Psoas muscle (tissue), 8 donors: Measurements from ENCODE around the gene PRXL2C. TPM values are rescaled to one million over a fixed set of nuclear protein-coding genes. Genes with fewer than 3 reads are reported as not detected.
A peak's percentile ranks its signal among the peaks of the same experiment; 100 is the strongest.

Experiments used
- ATAC-seq, 4 donors: fragments of 200-7000 bp; cut with Tn5 transposase; one replicate each; pipeline ENCODE4 v1.9.1; 2020; ENCODE audit warnings: moderate library complexity in 3 of 4, mild to moderate bottlenecking in 2 of 4
- DNase-seq, 2 donors: peaks; one replicate each; pipeline ENCODE4 v3.0.0-alpha.2; 2020
- H3K27ac ChIP-seq: fragments of 200-600 bp; one replicate; pipeline ENCODE4 v1.8.0; 2022
- H3K27me3 ChIP-seq, 3 donors: fragments of 200-600 bp in 1 of 3; one replicate each; pipeline versions ENCODE4 v1.6.1 to v1.8.0; 2013 to 2022; ENCODE audit warnings: low read length in 2 of 3, mild to moderate bottlenecking in 2 of 3, moderate library complexity in 1 of 3; ENCODE audit not compliant: insufficient read depth in 3 of 3
- H3K36me3 ChIP-seq, 2 donors: fragments of 200-600 bp in 1 of 2; one replicate each; pipeline versions ENCODE4 v1.6.1 to v1.8.0; 2013 to 2022; ENCODE audit warnings: low read depth in 1 of 2, mild to moderate bottlenecking in 1 of 2, moderate library complexity in 1 of 2; ENCODE audit not compliant: insufficient read depth in 1 of 2
- H3K4me1 ChIP-seq: fragments of 200-600 bp; one replicate; pipeline ENCODE4 v1.8.0; 2022
- H3K4me3 ChIP-seq: fragments of 200-600 bp; one replicate; pipeline ENCODE4 v1.8.0; 2022; ENCODE audit warnings: mild to moderate bottlenecking
- H3K9me3 ChIP-seq: fragments of 200-600 bp; one replicate; pipeline ENCODE4 v1.8.0; 2022
- CTCF ChIP-seq: fragments of 200-600 bp; IDR thresholded peaks from one replicate; pipeline ENCODE4 v1.8.0; 2022; ENCODE audit warnings: antibody characterized with exemption
- WGBS, 3 donors: extraction: QIAGEN DNeasy Blood & Tissue Kit; methylation state at CpG; one replicate each; pipeline versions ENCODE4 v1.1.6 to v1.1.7; 2013; 5-methylcytosine and 5-hydroxymethylcytosine counted together
- intact Hi-C, 2 donors: fragments of 100-400 bp; cut with DNase I; formaldehyde crosslinking; loops; one replicate each; pipeline versions ENCODE4 v1.11.0 to v1.14.2; 2022
- polyA plus RNA-seq, 3 donors: library from polyadenylated mRNA; stranded (reverse); fragments of 200-250 nt; gene quantifications; one replicate each; pipeline ENCODE4 v1.2.3, GENCODE V29; 2013
- total RNA-seq, 4 donors: library from RNA; stranded (reverse); fragmentation: NEBNext Ultra II Directional in 2 of 4; extraction: Animal tissue kit (Norgen Biotek cat#: 25700) in 2 of 4; gene quantifications; one replicate each; pipeline versions ENCODE4 v1.2.1 to v1.2.4, GENCODE V29; 2021 to 2023
- donor health status: healthy with polysubstance abuse.
- donor health status: DM: no; HTN: no; CAD: no; lungs with moderate emphysema.
- donor health status: Bipolar disorder and iron deficiency.
- donor health status: healthy.
- donor health status: DM: yes; HTN: yes; CAD: no.
- donor health status: DM: no; HTN: no; CAD: no.
- donor health status: DM: no; HTN: no; CAD: no.
- donor health status: DM: yes; HTN: yes; CAD: no.

Gene PRXL2C
- total and polyA plus RNA-seq, 7 donors, result 6.2 to 31.3 (median 16.9) TPM

GRCh38 chr9:96651626-96652025, 3.5 kb downstream of the PRXL2C start:
- H3K36me3 ChIP-seq, result peaks cover 3 to 48% of the 10 kb centered on the region in 2 donors
- no peak overlapping the region for H3K4me3 ChIP-seq
- intact Hi-C loops, result loop anchor here in 1 of 2 donors (5.0 kb wide), 1 partner anchor 34 kb away; the partner anchor contains the start of gene CDC14B
- ATAC-seq, result no peak
- H3K27ac ChIP-seq, result no peak overlapping the region
- no peak for DNase-seq
- H3K9me3 ChIP-seq, result no peaks in the 10 kb centered on the region
- peaks cover 65% of the 10 kb centered on the region for H3K4me1 ChIP-seq
- no peaks in the 10 kb centered on the region for H3K27me3 ChIP-seq
- TF ChIP-seq CTCF, result no peak

GRCh38 chr9:96649620-96650324, 5.3 kb downstream of the PRXL2C start:
- TF ChIP-seq CTCF, result no peak
- 89 to 92% (median 90%) methylated on average over 1 of the region's 1 CpG for WGBS, 3 donors
- H3K4me3 ChIP-seq, result peak overlapping the region; percentile 18
- DNase-seq, result no peak
- no peaks in the 10 kb centered on the region for H3K27me3 ChIP-seq
- peaks cover 69% of the 10 kb centered on the region for H3K4me1 ChIP-seq
- H3K27ac ChIP-seq, result peak overlapping the region; percentile 82
- H3K9me3 ChIP-seq, result no peaks in the 10 kb centered on the region
- peak; percentile 49 to 76 (median 62) for ATAC-seq
- H3K36me3 ChIP-seq, result peaks cover 3 to 61% of the 10 kb centered on the region in 2 donors
- intact Hi-C loops, result loop anchor here in 1 of 2 donors (5.0 kb wide), 1 partner anchor 32 kb away; the partner anchor contains the start of gene CDC14B

- H3K36me3 ChIP-seq, result peaks cover 3 to 81% of the 10 kb centered on the region in 2 donors
- 33 to 35% (median 34%) methylated on average over 13 of the region's 13 CpGs for WGBS, 3 donors
- no peak for TF ChIP-seq CTCF
Observed at GRCh38 chr9:96646081-96646991, 8.8 kb downstream of the PRXL2C start.

GRCh38 chr9:96644137-96644536, 11.0 kb downstream of the PRXL2C start:
- intact Hi-C loops, result no loop called here
- DNase-seq (no peak), ATAC-seq (no peak)
- Histone ChIP-seq H3K9me3 (no peaks in the 10 kb centered on the region), H3K27me3 (no peaks in the 10 kb centered on the region), H3K27ac (no peak overlapping the region), H3K4me3 (no peak overlapping the region), H3K4me1 (peaks cover 35% of the 10 kb centered on the region), H3K36me3 (peaks cover 0 to 71% of the 10 kb centered on the region in 2 donors)
- TF ChIP-seq CTCF, result no peak
- 63 to 86% (median 81%) methylated on average over 2 of the region's 2 CpGs for WGBS, 3 donors

More at GRCh38 chr9:96646081-96646991, 8.8 kb downstream of the PRXL2C start:
- ATAC-seq (peak; percentile 80 to 91 (median 88)), DNase-seq (peak; percentile 62 to 77)
- intact Hi-C loops, result loop anchor here in 1 of 2 donors (2.0 kb wide), 1 partner anchor 28 kb away; the partner anchor contains the start of gene CDC14B
- Histone ChIP-seq H3K27ac (peak overlapping the region; percentile 89), H3K4me1 (peaks cover 49% of the 10 kb centered on the region), H3K4me3 (peak overlapping the region; percentile 39), H3K9me3 (no peaks in the 10 kb centered on the region), H3K27me3 (no peaks in the 10 kb centered on the region)
